NCI-H226 (cell line): ENCODE measurements around the gene CYLC2.

Experiments
- DNase-seq: peaks from one replicate; pipeline ENCODE4 v3.0.0-alpha.2; 2015

The CYLC2 gene, protein sequence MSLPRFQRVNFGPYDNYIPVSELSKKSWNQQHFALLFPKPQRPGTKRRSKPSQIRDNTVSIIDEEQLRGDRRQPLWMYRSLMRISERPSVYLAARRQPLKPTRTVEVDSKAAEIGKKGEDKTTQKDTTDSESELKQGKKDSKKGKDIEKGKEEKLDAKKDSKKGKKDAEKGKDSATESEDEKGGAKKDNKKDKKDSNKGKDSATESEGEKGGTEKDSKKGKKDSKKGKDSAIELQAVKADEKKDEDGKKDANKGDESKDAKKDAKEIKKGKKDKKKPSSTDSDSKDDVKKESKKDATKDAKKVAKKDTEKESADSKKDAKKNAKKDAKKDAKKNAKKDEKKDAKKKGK

DNA sequence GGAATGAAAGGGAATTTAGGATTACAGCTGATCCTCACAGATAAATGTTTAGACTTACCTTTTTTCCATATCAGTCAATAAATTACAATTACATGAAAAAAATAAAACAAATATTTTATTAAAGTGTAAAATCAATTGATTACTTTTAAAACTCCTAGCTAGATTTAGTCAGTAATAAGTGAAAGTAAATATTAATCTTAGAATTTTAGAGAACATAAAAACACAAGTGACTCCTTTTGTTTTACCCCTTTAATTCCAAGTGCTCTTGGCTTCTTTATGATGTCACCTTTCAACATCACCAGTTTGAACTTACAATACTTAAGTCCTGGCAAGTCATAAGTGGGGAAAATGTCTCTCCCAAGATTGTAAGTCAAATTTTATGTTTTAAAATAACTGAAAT, at the start of gene CYLC2:
TSS of gene CYLC2 (plus strand) at position 301 of the 400 bp plus-strand sequence. CDS start at position 349, 48 bp downstream.
- no peak for DNase-seq

DNA sequence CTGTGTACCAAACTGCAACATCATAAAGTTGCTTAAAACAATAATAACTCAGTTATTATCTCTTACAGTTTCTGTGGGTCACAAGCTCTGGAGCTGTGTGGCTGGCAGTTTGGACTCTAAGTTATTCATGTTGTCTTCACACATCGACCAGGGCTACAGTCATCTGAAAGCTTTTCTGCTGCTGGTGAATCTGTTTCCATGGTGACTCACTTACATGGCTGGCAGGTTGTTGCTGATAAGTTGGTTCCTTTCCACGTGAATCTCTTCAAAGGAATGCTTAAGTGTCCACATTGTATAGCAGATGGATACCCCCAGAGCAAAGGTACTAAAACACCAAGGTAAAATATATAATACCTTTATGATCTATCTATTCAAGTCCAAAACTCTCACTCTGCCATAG, 44.8 kb upstream of the CYLC2 start:
- no peak for DNase-seq

DNA sequence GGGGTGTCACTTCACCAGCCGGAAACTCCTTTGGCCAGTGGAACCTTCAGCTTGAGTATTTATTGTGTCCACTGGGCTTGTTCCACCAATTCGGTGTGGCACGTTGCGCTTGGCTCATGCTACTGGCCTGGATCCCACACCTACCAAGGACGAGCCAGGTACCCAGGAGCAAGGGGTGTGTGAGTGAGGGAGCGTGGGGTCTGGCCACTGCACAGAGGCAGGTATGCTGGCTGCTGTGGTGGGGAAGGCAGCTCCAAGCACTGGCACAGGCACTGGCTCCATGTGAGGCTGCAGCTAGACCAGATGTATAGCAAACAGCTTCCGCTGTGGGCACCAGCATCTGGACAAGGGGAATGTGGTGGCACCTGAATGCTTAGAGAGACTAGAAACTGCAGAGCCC, 28.1 kb upstream of the CYLC2 start:
- DNase-seq = no peak

DNA sequence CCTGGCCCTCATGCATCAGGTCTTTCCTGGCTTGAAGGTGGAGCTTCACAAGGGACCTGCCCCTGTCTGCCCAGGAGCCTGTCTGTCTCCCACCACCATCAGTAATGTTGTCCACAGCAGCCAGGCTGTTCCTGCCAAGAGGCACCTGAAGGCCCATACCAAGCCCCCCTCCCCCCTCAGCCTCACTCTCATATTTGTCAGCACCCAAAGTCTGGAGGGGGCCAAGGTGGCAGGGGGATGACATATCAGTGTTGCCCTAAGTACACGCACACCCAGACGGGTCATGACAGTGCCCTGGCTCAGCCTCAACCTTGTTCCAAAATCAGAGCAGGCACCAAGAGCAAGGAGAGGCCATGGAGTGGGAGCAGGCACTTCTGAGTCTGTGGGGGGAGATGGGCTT, 27.2 kb upstream of the CYLC2 start:
- DNase-seq = no peak

DNA sequence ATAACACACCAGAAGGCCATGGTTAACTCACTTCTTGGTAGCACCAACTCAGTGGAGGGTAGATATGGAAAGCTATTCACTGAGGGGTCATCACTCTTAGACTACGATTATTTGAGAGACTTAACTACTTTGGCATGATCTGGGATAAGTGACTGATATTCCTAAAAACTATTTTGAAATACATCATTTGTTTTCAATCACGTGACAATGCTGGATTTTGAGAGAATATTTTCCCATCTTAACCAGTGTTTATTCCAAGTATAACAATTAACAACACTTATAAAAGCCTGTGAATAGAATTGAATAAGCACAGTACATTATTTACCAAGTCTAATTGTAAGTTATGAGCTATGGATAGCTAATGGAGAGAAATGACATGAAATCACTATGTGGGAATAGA, 22.4 kb upstream of the CYLC2 start:
- no peak for DNase-seq

DNA sequence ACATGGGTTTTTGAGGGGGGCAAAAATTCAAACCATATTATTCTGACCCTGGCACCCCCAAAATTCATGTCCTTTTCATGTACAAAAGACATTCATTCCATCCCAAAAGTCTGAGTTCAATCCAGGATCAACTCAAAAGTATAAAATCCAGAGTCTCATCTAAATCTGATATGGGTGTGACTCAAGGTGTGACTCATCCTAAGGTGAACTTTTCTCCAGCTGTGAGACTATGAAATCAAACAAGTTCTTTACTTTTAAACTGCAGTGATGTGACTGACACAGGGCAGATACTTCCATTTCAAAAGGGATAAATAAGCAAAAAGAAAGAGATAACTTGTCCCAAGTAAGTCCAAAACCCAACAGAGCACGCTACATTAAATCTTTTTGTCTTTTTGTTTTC, 20.6 kb upstream of the CYLC2 start:
- DNase-seq = no peak

DNA sequence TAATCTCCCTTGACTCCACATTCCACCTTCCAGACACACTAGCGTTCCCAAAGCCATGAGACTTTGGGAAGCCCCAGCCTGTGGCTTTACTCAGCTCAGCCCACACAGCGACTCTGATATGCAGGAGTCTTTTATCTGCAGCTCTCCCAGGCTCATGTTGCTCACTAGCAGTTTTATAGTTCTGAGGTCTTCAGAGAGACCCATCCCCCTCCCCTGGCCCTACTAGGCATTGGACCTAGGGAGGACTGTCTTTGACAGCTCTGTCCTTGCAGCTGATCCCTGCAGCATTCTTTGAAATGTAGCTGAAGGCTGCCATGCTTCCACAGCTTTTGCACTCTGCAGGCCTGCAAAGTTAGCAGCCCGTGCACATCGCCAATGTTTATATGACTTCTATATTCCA, 19.9 kb upstream of the CYLC2 start:
- no peak for DNase-seq

DNA sequence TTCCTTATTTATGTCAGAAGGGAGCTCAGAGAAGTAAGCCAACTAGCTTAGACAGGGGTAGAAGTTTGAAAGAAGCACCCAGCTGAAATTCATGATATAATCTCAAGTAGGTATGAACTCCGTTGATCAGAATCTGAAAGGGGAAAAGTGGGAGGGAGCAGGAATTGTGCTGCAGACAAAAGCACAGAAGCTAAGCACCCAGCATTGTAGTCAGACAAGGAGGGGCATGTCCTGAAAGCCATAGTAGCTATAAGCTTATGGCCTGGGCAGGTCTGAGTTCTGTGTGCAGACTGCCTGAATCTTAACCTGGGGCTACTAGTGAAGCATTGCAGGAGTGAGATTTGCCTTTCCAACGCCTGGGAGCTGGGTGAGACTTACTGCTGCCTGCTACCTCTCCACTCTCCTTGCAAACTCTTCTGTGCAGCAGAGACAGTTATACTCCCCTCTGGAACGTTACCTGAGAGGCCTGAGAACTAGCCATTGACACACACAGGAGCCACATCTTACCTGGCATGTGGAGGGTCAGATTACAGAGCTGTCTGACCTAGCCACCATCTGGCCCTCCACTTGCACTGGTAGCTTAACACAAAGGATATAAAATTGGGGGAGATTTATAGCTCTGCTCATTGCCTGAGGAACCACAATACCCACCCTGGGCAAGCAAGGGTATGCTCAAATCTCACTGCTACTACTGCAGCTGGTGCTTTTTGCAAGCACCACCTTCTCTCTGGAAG, 9.8 kb upstream of the CYLC2 start:
- no peak for DNase-seq

DNA sequence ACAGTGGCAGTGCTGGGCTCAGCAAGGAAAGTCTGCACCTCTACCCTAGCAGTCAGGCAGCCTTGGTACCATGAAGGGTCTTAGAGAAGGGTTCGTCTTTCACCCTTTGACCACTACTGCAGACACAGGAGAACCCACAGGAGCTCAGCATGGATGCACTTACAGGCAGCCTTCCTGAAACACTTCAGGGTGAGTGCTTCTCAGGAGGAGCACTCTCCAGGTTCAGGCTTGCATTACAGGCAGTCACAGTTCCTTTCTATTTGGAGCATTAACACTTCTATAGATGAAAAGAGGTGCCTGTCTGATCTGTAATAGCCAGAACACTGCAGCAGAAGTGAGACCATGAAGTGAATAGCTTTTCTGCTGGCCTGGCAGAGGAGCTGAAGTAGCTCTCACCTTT, 8.7 kb upstream of the CYLC2 start:
- no peak for DNase-seq

DNA sequence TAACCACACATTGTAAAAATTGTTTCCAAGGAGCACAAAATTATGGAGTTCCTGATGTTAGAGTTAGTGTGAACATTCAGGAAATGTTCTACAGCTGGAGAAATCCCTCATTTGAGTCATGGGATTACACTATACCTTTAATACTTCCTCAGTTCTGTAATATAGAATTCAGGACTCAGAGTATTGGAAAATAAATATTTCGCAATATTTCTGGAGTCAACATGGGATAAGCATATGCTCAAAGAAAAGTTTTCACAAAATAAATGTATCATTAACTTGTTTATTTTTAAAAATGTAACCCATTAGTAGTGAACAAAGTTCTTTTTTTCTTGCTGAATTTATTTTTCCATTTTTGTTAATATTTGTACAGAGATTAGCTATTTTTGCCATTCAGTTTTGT, 8.6 kb downstream of the CYLC2 start:
- DNase-seq = no peak

DNA sequence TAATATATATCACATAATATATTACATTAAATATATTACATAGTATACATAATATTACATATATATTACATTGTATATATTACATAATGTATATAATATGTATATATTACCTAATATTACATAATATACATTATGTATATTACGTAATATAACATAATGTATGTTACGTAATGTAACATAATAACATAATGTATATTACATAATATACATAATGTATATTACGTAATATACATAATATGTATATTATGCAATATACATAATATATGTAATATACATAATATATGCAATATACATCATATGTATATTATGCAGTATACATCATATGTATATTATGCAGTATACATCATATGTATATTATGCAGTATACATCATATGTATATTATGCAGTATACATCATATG, 19.1 kb downstream of the CYLC2 start:
- no peak for DNase-seq

DNA sequence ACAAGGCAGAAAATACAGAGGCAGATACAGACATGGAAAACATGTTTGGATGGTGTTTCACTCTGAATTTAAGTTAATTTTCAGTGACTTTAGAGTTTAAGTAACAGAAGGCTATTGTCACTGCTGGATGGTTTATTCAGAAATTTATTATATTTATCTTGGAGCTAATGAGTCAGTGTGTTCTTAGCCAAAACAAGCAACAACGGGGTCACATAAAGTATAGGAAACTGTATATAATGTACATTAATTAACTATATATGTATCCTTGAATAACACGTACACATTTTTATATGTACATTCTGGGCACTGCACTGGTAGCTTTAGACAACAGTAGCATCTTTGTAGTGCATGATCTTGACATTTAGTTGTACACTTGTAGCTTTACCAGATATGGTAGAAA, 30.7 kb downstream of the CYLC2 start:
- no peak for DNase-seq

DNA sequence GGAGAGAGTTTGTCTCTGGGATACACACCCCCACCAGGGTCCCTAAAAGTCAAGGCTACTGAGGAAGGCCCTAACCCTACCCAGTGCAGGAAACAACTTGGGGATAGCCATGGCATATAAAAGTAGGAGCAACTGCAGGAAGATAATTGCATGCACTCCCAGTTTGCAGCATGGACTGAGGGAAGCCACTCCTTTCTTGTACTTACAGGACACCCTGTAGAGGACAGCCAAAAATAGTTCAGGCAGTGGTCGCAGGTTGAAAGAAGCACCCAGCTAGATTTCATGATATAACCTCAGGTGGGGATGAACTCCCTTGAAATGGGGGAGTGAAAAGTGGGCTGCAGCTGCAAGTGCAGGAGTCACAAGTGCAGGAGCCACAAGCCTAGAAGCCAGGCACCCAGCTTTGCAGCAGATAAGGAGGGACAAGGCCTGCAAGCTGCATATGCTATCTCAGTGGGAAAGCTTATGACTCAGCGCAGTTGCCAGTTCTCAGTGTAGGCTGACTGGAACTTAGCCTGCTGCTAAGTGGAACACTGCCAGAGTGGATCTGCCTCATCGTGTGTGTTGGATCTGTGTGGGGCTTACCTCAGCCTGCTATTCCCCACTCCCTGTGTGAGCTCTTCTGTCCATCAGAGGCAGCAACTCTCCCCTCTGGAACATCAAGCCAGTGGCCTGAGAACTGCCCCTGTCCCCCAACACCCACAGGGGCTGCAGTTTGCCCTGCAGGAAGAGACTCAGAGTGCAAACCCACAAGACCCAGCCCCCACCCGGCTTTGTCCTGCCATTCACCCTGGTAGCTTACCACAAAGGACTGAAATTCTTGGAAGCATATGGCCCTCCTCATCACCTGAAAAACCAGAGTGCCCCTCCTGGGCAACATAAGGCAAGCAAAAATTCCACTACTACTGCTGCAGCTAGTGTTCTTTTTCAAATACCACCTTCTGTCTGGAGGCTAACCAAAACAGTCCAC, 42.7 kb downstream of the CYLC2 start:
- DNase-seq = no peak

DNA sequence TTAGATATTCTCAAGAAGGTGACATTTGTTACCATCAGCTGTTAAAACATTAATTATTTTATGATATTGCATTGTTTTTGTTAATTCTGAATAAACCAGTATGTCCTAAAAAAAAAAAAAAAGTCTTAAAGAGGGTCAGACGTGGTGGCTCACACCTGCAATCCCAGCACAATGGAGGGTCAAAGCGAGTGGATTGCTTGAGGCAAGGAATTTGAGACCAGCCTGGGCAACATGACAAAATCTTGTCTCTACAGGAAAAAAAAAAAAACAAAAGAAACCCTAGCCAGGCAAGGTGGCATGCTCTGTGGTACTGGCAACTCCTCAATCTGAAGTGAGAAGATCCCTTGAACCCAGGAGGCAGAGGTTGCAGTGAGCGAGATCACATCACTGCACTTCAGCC, 46.8 kb downstream of the CYLC2 start:
- DNase-seq = no peak
